Progenitor cell of endocrine pancreas (in vitro differentiated cells): ENCODE measurements around the gene FGD5. TPM values are rescaled to one million over a fixed set of nuclear protein-coding genes. Genes with fewer than 3 reads are reported as not detected.

Source experiments
- DNase-seq: peaks from one replicate; pipeline ENCODE4 v3.0.0; 2021; ENCODE audit warnings: low spot score; ENCODE audit not compliant: unreplicated experiment
- H3K27ac Mint-ChIP-seq: 2 replicates; pipeline ENCODE4 v1.8.0; 2021; ENCODE audit warnings: mild to moderate bottlenecking, moderate library complexity, mixed read lengths
- H3K27me3 Mint-ChIP-seq: 2 replicates; pipeline ENCODE4 v1.8.0; 2021; ENCODE audit warnings: mixed read lengths
- H3K36me3 Mint-ChIP-seq: 2 replicates; pipeline ENCODE4 v1.8.0; 2022; ENCODE audit warnings: mixed read lengths; ENCODE audit not compliant: insufficient read depth
- H3K4me1 Mint-ChIP-seq: 2 replicates; pipeline ENCODE4 v1.8.0; 2021; ENCODE audit warnings: low read depth, mixed read lengths
- H3K4me3 Mint-ChIP-seq: 2 replicates; pipeline ENCODE4 v1.8.0; 2021; ENCODE audit warnings: low read depth, mild to moderate bottlenecking, moderate library complexity, mixed read lengths
- H3K9me3 Mint-ChIP-seq: 2 replicates; pipeline ENCODE4 v1.8.0; 2021; ENCODE audit warnings: low read depth, mixed read lengths
- CTCF ChIP-seq: fragments of 200-600 bp; sonication (generic); IDR thresholded peaks from one replicate; pipeline ENCODE4 v1.5.0; 2021; ENCODE audit warnings: antibody characterized with exemption, mild to moderate bottlenecking; ENCODE audit not compliant: unreplicated experiment
- total RNA-seq: library from RNA; stranded (reverse); gene quantifications from 2 replicates; pipeline ENCODE4 v1.2.1, GENCODE V29; 2021

Gene FGD5
- total RNA-seq, 1 donor from 2014 or later = 0.17 TPM

- H3K36me3 Mint-ChIP-seq = no peaks in the 10 kb centered on the region
- H3K9me3 Mint-ChIP-seq = peaks cover 9% of the 10 kb centered on the region
- no peak for TF ChIP-seq CTCF
- DNase-seq = no peak
- H3K4me3 Mint-ChIP-seq = no peak overlapping the region
- no peak overlapping the region for H3K27ac Mint-ChIP-seq
- peaks cover 22% of the 10 kb centered on the region for H3K27me3 Mint-ChIP-seq
- no peaks in the 10 kb centered on the region for H3K4me1 Mint-ChIP-seq
Measured at GRCh38 chr3:14857506-14857905, 38.7 kb downstream of the FGD5 start.

DNA sequence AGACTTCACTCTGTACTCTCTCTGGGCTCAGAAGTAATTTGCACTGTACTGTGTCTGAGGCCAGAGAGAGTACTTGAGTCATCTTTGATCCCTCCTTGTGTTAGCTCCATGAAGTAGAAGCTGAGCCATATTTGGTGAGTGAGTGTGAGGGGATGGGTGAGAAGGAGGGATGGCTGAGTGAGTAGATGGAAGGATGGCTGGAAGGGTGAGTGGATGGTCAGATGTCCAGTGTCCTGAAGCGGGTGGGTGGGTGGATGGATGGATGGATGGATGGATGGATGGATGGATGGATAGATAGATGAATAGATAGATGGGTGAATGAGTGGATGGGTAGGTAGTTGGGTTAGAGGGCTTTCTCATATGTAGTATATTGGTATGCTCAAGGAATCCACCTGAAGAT is 39.3 kb downstream of the FGD5 start:
- no peak for TF ChIP-seq CTCF
- H3K27ac Mint-ChIP-seq = no peak overlapping the region
- DNase-seq = no peak

DNA sequence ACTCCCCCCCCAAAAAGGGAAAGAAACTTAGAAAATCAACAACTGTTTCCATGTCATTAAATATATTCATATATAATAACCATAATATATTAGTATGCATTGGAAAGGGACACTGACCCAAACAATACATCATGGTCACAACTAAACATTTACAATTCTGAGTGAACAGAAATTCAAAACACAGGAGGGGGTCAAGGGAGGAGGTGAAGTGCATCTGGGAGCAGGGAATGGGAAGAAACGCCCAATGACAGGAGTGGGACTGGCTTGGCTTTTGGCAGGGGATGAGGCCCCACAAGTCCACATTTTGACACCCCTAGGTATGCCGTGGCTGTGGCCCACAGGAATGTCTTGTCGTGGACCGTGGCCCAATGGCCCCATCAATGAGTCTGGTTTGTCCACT is 41.1 kb downstream of the FGD5 start:
- peaks cover 28% of the 10 kb centered on the region for H3K27me3 Mint-ChIP-seq
- peaks cover 9% of the 10 kb centered on the region for H3K9me3 Mint-ChIP-seq
- no peak overlapping the region for H3K27ac Mint-ChIP-seq
- H3K4me1 Mint-ChIP-seq = no peaks in the 10 kb centered on the region
- H3K4me3 Mint-ChIP-seq = no peak overlapping the region
- TF ChIP-seq CTCF = no peak
- DNase-seq = no peak
- no peaks in the 10 kb centered on the region for H3K36me3 Mint-ChIP-seq

More for the DNA sequence above, 39.3 kb downstream of the FGD5 start:
- Mint-ChIP-seq H3K27me3 (peaks cover 25% of the 10 kb centered on the region), H3K4me3 (no peak overlapping the region), H3K4me1 (no peaks in the 10 kb centered on the region), H3K9me3 (peaks cover 9% of the 10 kb centered on the region), H3K36me3 (no peaks in the 10 kb centered on the region)

DNA sequence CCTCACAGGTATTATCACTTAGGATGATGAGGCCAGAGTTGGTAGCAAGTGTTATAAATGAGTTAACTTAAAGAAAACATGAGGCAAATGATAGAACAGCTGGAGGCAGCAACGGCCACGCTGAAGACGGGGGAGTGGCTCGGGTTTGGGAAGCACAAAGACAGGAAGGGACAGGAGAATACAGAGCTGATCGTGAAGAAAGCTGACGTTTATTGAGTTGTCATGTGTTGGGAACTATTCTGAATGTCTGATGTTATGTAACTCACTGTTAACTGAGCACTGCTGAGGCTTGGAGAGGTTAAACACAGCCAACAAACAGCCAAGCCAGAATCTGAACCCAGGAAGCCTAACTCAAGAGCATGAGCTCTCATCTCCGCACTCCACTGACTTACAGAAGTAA is 42.3 kb downstream of the FGD5 start:
- DNase-seq = no peak
- TF ChIP-seq CTCF = no peak
- Mint-ChIP-seq H3K9me3 (peaks cover 4% of the 10 kb centered on the region), H3K4me1 (no peaks in the 10 kb centered on the region), H3K27ac (no peak overlapping the region), H3K4me3 (no peak overlapping the region), H3K27me3 (peaks cover 30% of the 10 kb centered on the region), H3K36me3 (no peaks in the 10 kb centered on the region)

- TF ChIP-seq CTCF = no peak
- no peak for DNase-seq
- Mint-ChIP-seq H3K27me3 (peaks cover 31% of the 10 kb centered on the region), H3K4me3 (no peak overlapping the region), H3K9me3 (no peaks in the 10 kb centered on the region), H3K4me1 (no peaks in the 10 kb centered on the region), H3K27ac (no peak overlapping the region), H3K36me3 (no peaks in the 10 kb centered on the region)
Measured at GRCh38 chr3:14861446-14862302, 42.9 kb downstream of the FGD5 start.
